ENCODE measurements around the gene KCNIP3. TPM values are rescaled to one million over a fixed set of nuclear protein-coding genes. Genes with fewer than 3 reads are reported as not detected.

Gene KCNIP3
- total and polyA plus RNA-seq, 10 donors, result 0.59 to 5.2 (median 3.0) TPM

DNA sequence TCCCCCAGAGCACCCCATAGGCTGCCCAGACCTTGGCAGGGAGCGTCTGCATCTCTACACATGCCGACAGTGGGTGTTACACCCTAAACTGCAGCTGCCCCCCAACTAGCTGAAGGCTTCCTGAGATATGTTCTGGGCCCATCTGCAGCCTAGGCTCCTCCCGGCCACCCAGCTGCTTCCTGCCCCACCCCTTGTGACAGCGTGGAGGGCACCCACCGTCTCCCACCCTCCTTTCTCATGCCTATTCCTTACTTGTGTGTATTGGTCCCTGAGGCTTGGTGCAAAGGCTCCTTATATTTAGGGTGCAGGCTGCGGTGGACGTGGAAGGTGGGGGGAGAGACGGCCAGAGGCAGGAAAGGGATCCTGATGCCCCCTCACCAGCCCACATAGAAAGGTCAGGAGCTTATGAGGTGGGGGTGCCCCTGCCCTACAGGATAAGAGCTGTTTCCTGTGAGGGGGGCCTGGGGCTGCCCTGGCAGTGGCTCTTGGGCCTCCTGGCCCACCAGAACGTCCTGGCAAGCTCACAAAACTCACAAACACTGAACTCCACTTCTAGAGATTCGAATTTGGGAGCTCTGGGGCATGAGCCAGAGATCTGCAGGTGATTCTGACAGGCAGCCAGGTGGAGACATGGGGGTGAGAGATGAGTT is 30.2 kb upstream of the KCNIP3 start:
- intact Hi-C loops (cut with DNase I; ENCODE audit: low total_unique reads), result no loop called here
- Histone ChIP-seq H3K4me3 (no peak overlapping the region), H3K4me1 (no peaks in the 10 kb centered on the region), H3K9me3 (no peaks in the 10 kb centered on the region), H3K27me3 (replicated peaks in 1 of 7) (no peaks in the 10 kb centered on the region), H3K27ac (no peak overlapping the region), H3K36me3 (no peaks in the 10 kb centered on the region)
- WGBS, 5 donors, result 56 to 71% (median 59%) methylated on average over 9 to 10 of the region's 10 CpGs
- TF ChIP-seq POLR2A (IDR thresholded peaks at IDR 0.05) (no peak), POLR2AphosphoS5 (IDR thresholded peaks at IDR 0.05) (no peak), CTCF (IDR thresholded peaks at IDR 0.05 in 8 of 11, conservative IDR thresholded peaks at IDR 0.05 in 3 of 11) (no peak)
- DNase-seq, result peak; percentile 66

GRCh38 chr2:95267458-95268210 is 29.5 kb upstream of the KCNIP3 start:
- no peak overlapping the region for H3K4me3 ChIP-seq
- no peaks in the 10 kb centered on the region for H3K4me1 ChIP-seq
- 76 to 82% (median 80%) methylated on average over 10 to 11 of the region's 11 CpGs for WGBS, 5 donors
- DNase-seq, result peak; percentile 44
- H3K9me3 ChIP-seq, result no peaks in the 10 kb centered on the region
- no peaks in the 10 kb centered on the region for H3K27me3 ChIP-seq (replicated peaks in 1 of 7)
- no peaks in the 10 kb centered on the region for H3K36me3 ChIP-seq
- H3K27ac ChIP-seq, result no peak overlapping the region
- intact Hi-C loops (cut with DNase I; ENCODE audit: low total_unique reads), result no loop called here
- no peak for TF ChIP-seq CTCF (IDR thresholded peaks at IDR 0.05 in 8 of 11, conservative IDR thresholded peaks at IDR 0.05 in 3 of 11)
- TF ChIP-seq POLR2A (IDR thresholded peaks at IDR 0.05), result no peak
- no peak for TF ChIP-seq POLR2AphosphoS5 (IDR thresholded peaks at IDR 0.05)

DNA sequence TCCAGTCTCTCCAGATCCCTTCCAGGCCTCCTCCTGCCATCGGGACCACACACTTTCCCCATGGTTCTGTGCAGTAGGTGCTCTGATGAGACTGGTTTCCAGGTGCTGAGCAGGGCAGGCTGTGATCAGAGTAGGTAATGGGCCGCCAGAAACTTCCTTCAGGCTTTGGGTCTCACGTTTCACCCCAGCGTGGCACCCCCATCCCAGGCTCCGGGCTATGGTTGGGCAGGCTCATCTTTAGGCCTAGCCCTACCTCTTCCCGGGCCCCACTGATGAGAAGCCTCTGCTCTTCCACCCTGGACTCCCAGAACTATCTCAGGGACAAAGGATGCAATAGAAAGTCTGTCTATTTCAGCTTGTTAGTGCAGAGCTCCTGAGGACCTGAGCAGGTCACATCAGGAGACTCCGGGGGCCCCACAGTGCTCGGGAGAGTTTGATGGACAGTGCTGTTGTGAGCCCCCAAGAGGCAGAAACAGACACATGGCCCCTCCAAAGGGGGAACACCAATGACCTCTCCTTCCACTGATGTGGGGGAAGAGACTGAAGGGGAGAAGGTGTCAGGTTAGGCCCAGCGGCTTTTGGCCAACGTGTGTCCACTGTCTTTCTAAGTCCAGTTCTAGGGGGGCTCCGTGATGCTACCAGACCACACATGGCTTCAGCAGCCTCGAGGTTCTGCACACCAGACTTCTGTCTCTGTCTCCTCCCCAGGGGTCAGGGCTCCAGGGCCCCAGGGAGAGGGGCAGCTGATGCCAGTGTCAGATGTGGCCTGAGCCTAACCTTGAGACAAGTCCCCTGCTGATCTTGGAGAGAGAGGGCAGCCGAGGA is 28.7 kb upstream of the KCNIP3 start:
- Histone ChIP-seq H3K4me1 (no peaks in the 10 kb centered on the region), H3K27ac (no peak overlapping the region), H3K27me3 (replicated peaks in 1 of 7) (no peaks in the 10 kb centered on the region), H3K36me3 (no peaks in the 10 kb centered on the region), H3K9me3 (no peaks in the 10 kb centered on the region), H3K4me3 (no peak overlapping the region)
- DNase-seq, result peak; percentile 53
- intact Hi-C loops (cut with DNase I; ENCODE audit: low total_unique reads), result no loop called here
- no peak for TF ChIP-seq POLR2A (IDR thresholded peaks at IDR 0.05)
- TF ChIP-seq POLR2AphosphoS5 (IDR thresholded peaks at IDR 0.05), result no peak
- TF ChIP-seq CTCF (IDR thresholded peaks at IDR 0.05 in 8 of 11, conservative IDR thresholded peaks at IDR 0.05 in 3 of 11), result no peak
- 83 to 91% (median 87%) methylated on average over 13 of the region's 13 CpGs for WGBS, 5 donors
